Fibroblast of skin of scalp (primary cell): ENCODE measurements around the gene CHMP6.
A peak's percentile ranks its signal among the peaks of the same experiment; 100 is the strongest.

Source experiments
- DNase-seq: peaks from one replicate; pipeline ENCODE4 v3.0.0-alpha.2; 2013

CHMP6 gene

DNA sequence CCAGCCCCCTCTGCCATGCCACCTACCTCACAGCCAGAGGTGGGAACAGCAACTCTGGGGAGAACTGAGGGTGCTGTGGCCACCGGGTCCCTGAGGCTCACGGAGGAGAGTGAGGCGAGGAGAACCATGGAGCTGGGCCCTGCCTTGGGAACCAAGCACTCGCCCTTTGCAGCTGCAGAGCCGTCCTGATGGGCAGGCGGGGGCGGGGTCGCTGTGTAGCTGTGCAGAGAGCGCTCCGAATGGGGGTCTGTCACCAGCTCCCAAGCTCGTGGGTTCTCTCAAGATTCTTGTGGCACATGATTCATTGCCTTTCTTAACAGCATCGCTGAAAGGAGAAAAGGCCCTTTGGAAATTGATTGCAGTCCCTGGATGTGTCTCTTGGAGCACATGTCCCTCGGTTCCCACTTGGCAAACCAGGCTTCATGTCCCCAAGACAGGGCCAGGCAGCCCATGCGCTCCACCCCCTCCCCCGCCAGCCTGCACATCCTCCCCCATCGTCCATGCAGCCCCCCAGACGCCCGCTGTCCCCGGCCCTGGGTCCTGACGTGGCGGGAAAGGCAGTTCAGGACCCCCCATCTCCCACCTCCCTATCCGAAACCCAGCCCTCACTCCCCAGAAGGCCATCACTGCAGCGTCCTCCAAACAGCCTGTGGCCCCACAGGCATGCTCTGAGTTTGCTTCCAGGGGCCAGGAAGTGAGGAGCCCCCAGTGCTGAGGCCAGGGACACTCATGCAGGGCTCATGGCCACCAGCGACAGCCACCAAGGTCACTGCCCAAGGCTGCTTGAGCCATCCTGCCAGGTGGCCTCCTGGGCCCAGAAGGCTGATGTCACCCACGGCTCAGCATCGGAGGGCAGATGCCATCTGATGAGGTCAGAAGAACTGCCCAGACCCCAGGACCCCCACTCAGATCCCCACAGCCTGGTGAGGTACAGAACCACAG is 20.6 kb upstream of the CHMP6 start:
- DNase-seq: peak; percentile 51

DNA sequence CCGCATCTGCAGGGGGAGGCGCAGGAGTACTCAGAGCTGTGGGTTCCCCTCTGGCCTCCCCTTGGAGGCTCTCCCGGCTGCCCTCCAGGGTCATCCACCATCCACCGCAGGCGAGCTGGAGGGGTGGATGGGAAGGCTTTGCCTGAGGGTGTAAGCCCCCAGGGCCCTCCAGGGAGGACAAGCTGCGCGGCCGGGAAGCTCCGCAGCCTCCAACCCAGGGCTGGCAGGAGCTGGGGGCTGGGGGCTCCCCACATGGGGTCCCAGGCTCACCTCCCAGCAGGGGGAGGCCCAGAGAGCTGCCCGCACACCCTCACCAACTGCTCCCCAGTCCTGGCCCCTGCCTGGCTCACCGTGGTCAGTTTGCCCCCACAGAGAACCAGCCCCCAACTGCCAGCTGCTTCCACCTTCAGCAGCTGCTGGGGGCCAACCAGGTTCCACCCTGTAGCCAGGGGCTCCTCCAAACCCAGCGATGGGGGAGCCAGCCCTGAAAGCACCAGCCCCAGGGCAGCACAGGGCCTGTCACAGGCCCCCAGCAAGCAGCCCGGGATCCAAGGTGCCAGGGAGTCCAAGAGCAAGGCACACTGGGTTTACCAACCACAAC is 19.8 kb upstream of the CHMP6 start:
- no peak for DNase-seq

DNA sequence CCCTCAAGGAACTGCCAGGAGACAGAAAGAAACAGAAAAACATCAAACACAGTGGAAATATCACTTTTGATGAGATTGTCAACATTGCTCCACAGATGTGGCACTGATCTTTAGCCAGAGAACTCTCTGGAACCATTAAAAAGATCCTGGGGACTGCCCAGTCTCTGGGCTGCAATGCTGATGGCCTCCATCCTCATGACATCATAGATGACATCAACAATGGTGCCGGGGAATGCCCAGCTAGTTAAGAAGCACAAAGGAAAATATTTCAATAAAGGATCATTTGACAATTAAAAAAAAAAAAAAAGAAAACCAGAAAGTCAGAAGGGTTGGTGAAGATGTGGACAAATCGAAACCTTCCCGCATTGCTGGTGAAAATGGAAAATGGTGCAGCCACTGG is 14.9 kb upstream of the CHMP6 start:
- no peak for DNase-seq

DNA sequence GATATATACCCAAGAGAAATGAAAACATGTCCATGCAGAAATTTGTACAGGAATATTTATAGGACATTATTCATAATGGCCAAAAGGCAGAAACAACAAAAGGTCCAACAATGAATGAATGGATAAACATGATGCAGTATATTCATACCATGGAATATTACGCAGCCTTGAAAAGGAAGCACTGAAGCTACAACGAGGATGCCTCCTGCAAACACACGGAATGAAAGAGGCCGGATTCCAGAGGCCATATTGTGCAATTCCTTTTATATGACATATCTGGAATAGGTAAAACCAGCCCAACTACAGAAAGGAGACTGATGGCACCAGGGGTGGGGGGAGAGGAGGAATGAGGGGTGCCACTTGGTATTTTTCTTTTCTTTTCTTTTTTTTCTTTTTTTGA is 14.5 kb upstream of the CHMP6 start:
- no peak for DNase-seq

DNA sequence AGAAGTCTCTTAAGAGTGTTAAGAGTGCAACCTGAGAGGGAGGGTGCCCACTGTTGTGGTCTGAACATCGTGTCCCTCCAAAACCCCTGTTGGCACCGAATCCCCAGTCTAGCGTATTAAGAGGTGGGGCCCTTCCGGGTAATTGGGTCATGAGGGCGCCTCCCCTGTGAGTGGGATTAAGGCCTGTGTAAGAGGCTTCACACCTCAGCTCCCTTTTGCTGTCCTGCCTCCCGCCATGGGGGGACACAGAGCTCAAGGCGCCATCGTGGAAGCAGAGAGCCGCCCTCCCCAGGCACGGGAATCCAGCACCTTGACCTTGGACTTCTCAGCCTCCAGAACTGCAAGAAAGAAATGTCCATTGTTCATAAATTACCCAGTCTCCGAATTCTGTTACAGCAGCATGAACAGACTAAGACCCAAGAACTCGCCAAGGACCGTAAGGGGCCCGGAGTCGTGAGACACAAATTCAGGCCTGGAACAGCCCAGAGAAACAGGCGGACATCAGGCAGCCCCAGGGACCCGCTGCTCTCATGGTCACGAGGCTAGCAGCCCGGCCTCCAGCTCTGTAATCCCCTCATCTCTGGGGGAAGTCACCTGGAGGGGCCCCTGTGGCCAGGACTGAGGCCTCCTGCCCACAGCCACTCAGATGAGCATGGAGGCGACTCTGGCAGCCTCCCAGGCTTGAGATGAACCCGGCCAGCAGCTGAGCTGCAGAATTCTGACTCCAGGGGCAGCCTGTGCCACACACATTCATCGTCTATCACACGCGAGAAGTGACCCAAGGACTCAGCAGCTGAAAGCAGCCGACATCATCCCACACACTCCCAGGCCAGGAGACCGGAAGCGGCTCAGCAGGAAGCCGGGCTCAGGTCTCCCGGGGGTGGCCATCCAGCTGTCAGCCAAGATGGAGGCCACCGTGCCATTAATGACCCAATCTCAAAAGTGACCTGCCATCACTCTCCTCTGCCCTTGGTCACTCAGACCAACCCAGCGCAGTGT is 12.8 kb upstream of the CHMP6 start:
- no peak for DNase-seq

DNA sequence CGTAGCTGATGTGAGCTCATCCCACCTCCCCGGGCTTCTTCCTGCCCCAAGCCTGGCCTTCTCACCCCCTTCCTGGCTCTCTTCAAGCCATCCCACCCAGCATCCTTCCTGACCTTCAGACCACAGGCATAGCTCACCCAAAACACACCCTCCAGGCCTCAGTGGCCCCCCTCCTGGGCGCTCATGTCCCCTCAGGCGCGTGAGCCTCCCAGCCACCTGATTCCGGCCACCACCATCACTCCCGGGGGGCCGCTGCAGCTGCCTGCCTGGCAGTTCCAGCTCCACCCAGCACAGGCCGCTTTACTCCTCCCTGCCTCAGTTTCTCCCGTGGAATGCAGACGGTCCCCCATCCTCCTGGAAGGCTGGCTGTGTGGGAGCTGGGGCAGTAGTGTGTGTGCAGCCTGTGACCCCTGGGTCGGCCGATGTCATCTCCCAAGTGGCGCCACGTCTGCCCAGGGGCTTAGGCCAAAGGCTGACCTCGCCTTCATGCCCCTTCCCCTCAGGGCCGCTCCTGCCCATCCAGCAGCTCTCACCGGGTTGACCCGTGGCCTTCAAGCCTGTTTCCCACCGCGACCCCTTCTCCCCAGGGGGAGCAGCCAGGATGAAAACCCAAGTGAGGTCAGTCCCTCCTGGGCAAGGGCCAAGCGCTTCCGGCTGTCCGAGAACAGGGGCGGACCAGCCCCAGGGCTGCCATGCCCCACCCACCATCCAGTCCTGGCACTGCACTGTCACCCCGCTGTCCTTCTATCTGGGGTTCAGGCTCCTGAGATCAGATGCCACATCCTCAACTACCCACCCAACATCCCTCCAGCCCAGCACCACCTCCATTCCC is 11.9 kb upstream of the CHMP6 start:
- no peak for DNase-seq

DNA sequence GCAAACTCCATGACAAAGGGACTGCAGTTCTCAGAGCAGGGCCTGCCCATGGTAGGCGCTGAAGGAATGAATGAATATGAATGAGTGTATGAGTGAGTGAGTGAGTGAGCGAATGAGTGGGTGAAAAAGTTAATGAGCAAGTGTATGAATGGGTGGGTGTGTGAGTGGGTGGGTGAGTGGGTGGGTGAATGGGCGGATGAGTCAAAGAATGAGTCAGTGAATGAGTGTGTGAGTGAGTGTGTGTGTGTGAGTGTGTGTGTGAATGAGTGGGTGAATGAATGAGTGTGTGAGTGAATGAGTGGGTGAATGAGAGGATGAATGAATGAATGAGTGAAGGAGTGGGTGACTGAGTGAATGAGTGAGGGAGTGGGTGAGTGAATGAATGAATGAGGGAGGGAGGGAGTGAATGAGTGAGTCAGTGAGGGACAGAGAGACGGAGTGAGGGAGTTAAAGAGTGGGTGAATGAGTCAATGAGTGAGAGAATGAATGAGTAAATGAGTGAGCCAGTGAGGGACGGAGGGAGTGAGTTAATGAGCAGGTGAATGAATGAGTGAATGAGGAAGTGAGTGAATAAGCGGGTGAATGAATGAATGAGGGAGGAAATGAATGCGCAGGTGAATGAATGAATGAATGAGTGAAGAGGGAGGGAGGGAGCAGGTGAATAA is 11.1 kb upstream of the CHMP6 start:
- DNase-seq: peak; percentile 18

DNA sequence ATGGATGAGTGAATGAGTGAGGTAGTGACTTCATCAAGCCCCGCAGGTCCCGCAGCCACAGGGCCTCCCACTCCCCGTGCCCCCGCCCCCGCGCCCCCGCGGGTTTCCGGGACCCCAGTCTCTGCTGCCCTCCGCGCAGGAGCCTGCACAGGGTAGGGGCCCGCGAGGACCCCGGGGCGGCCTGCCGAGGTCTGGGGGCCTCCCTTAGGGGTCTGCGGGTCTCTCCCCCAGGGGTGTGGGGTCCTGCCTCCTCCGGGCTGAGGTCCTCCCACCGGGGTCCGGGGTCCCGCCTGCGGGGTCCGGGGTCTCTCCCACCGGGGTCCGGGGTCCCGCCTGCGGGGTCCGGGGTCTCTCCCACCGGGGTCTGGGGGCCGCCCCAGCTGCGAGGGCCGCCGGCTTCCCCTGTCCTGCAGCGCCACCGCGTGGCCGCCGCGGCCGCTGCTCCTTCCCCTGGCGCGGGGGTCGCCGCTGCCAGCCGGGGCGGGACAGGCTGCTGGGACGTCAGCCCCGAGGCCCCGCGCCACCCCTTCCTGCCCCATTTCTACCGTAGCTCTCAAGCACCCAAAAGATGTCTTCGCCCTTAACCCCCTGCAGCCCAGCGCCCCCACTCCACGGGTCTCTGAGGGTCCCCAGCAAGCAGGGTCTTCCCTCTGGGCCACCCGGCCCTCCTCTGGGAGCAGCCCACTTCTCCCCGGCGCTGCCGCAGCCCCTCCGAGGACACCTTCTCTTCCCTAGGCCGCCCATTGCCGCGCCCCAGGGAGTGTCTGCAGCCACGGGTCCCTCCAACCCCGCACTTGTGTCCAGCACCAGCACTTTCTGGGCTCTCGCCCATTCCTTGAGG is 10.4 kb upstream of the CHMP6 start:
- peak; percentile 21 for DNase-seq

DNA sequence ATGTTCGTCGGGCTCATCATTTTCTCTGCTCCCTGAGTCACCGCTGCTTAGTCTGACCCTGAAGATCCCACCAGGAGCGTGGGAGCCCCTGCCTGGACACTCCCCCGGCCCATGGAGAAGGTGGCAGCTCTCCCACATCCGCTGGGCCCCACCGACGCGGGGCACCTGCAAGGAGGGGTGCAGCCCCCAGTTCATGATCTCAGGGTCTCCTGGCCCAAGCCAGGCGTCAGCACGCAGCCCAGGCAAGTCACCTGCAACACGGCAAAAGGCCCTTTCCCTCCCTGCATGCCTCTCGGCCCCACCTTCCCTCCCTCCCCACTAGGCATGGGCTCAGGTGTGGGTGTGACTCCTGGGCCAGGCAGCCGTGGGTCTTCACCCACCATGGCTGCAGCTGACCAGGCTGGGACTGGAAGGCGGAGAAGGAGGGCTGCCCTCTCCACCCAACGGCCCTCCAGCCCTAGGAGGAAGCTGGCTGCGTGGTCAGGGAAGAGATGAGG is 9.7 kb upstream of the CHMP6 start:
- no peak for DNase-seq

DNA sequence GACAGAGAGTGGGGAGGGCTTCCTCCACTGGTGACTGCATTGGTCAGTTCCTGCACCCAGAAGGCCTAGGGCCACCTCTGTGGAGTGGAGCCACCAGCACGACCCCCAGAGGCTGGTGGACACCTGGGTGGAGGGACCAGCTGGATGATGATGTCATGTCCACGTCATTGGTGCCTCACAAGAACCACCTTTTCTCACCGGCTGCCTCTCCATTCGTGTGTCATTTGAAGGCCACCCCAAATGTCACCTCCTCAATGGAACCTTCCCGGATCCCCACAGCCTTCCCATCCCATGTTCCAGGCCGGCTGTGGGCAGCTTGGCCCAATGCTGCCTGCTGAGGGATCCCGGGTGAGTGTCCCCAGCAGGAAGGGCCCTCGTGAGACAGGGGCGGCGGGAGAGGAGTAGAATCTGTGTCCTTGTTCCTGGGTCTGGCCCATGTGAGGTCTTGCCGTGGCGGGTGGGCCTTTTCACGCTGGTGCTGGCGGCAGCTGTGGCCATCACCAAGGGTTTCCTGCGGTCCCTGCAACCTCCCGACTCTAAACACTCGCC is 9.1 kb upstream of the CHMP6 start:
- no peak for DNase-seq

DNA sequence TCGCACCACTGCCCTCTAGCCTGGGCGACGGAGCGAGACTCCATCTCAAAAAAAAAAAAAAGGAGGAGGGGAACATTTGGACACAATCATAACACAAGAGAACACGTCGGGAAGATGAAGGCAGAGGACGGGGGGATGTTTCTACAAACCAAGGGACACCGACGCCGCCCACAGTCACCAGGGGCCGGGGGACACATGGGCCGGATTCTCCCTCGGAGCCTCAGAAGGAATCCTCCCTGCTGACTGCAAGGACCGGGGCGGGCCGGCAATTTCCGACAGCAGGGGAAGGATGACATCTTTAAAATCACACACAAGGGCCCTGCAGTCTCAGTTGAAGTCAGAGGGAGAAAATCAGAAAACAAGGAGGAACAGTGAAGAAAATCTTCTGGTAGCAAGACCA is 8.1 kb upstream of the CHMP6 start:
- no peak for DNase-seq

DNA sequence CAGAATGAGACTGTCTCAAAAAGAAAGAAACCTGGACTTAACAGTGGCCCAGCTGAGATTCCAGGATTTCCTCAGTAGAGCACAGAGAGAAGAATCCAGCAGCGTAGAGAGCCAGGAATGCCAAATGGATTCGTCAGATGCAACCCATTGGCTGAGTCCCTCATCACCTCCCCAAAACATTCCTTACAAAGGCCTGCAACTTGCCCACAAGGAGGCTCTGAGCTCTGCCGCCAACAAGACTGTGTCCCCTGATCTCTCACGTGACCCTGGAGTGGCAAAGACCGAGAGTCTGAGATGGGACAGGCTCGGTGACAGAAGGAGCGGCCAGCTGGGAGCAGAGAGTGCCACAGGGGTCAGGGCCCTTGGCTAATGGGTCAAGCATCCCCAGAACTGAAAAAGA is 6.9 kb upstream of the CHMP6 start:
- peak; percentile 97 for DNase-seq

DNA sequence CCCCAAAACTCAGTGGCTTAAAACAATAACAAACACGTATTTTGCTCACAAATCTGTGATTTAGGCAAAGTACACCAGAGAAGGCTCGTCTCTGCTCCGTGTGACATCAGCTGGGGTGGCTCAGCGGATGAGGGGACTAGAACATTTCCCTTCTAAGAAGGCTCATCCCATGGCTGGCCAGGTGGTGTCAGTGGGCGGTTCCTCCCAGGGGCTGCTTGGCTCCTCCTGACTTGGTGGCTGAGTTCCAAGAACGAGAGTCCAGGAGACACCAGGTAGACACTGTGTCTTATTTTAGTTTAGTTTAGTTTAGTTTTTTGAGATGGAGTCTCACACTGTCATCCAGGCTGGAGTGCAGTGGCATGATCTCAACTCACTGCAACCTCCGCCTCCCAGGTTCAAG is 5.6 kb upstream of the CHMP6 start:
- no peak for DNase-seq

DNA sequence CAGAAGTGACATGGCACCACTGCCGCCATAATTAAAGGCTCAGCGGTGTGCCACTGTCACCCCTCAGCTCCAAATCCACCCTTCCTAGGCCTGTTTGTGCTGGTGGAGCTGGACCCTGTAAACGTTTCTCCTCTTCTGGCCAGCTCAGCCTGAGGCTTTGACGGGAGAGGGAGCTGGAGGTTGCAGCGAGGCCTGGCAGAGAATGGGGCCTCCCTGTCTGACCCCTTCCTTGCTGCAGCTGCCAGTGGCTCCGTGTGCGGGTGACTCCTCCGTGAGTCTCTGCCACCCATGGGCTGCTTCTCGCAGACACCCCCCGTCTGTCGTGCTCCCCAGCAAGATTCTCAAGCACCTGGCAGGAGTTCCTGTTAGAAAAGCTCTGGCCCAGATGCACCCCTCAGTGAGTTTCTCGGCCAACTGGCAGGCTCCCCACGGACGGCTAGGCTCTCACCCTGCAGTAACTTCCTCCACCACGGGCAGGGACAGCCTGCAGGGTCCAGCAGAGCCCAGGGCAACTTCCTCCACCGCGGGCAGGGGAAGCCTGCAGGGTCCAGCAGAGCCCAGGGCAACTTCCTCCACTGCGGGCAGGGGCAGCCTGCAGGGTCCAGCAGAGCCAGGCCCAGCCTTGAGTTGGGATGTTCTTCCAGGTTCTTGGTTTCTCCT is 4.7 kb upstream of the CHMP6 start:
- DNase-seq: no peak

DNA sequence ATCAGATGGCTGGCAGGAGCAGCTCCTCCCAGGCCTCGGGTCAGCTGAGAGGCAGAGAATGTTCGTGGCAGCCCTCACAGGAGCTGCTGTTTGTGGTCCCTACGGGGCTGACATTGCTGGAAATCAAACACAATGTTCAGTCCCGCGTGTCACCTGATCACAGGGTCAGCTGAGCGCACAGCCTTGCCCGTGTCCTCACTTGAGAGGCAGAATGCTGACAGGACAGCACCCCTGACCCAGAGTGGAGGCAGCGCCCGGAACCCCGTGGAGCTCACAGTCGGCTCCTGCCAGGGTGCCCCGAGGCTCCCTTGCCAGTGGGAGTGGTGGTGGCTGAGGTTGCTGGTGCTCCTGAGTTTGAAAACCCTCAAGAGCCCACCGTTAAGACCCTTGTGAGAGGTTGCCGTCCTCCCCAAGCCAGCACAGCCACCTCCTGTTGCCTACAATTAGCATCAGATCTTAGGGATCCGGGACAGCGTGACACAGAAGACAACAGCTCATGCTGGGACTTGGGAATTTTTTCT is 3.6 kb upstream of the CHMP6 start:
- DNase-seq: no peak

DNA sequence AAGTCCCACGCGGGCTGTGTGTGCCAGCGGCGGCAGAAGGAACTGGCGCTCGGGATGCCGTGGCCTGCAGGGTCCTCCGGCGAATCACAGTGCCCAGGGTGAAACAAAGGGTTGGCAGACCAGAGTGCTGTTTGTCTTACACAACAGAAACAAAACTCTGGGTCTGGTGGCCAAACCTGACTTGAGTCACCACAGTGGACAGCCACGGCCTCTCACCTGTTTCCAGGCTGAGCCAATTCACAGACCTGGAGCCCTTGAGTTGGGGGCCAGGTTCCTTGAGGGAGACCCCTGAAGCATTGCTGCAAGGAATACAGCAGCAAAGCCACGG is 2.1 kb upstream of the CHMP6 start:
- no peak for DNase-seq

DNA sequence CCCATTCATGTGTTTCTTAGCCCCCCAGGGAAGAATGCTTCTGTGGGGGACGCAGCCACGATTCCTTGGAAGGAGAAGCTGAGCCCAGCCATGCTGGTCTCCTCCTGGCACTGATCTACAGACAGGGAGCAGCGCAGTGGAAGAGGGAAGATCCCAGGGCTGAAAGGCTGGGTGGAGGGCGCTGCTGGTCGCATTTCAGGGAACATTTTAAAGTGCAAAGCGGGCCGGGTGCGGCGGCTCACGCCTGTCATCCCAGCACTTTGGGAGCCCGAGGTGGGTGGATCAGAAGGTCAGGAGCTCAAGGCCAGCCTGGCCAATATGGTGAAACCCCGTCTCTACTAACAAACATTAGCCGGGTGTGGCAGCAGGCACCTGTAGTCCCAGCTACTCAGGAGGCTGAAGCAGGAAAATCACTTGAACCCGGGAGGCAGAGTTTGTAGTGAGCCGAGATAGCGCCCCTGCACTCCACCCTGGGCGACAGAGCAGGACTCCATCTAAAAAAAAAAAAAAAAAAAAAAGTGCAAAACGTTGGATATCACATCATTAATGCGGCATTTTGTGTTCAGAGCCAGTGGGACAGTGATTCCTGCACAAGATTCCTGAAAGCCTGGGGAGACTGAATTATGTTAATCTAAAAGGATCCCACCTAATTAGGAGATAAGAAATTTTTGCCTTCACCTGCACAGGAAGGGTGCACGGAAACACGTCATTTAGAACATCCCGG is 558 bp upstream of the CHMP6 start:
- no peak for DNase-seq

DNA sequence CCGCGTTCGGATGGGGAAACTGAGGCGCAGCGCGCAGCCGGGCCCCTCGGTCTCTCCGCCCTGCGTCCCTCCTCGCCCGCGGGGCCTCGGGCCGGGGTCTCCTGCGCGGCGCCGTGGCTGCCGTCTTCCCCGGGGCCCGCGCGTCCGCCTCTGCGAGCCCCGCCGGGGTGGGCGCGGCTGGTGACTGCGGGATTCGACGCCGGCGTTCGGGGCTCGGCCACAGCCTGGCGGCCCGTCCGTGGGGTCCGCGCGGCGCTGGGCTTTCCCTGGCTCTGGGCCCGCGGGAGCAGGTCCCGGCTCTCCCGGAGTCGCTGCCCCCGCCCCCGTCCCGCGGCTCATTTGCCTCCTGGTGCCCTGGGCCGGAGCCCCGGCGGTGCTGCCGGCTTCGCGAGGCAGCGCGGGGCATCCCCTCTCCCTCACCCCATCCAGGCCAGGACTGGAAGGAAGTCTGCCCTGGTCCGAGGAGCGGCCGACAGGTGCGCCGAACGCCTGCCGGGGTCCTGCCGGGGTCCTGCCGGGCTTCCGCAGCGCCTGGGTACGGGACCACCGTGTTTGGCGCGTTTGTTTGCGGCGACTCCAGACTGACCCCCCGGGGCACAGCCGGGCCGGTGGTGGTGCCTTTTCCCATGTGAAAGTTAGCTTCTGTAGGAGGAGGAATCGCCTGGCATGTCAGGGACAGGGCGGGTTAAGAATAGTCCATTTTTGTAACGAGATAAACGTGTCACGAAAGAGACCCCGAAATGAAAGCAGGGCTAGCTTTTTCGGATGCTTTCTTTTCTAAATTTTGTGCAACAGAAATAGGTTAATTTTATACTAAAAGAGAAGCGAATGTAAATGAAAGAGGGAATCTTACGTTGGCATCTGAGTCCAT is 671 bp downstream of the CHMP6 start:
- no peak for DNase-seq
